Measurements from ENCODE around the gene TEX53.

TEX53 gene

GRCh38 chr9:114657705-114658104, at the start of gene TEX53:
Gene TEX53, minus strand, starts transcription at chr9:114657805. Its CDS starts 31 bp downstream, at chr9:114657774.
- DNase-seq: no peak
- no peak for TF ChIP-seq GATA1 (IDR thresholded peaks at IDR 0.05; ENCODE audit: low read depth, low read length)
- no peak for TF ChIP-seq POLR2A (IDR thresholded peaks at IDR 0.05; ENCODE audit: low read length)

- TF ChIP-seq POLR2A (IDR thresholded peaks at IDR 0.05; ENCODE audit: low read length) (no peak), GATA1 (IDR thresholded peaks at IDR 0.05; ENCODE audit: low read depth, low read length) (no peak)
- no peak for DNase-seq
Measured at GRCh38 chr9:114706711-114707110, 49.1 kb upstream of the TEX53 start.

- TF ChIP-seq POLR2A (IDR thresholded peaks at IDR 0.05; ENCODE audit: low read length): no peak
- no peak for TF ChIP-seq GATA1 (IDR thresholded peaks at IDR 0.05; ENCODE audit: low read depth, low read length)
- no peak for DNase-seq
Measured at GRCh38 chr9:114701988-114702387, 44.4 kb upstream of the TEX53 start.

GRCh38 chr9:114697951-114698351, 40.3 kb upstream of the TEX53 start:
- TF ChIP-seq GATA1 (IDR thresholded peaks at IDR 0.05; ENCODE audit: low read depth, low read length) (no peak), POLR2A (IDR thresholded peaks at IDR 0.05; ENCODE audit: low read length) (no peak)
- no peak for DNase-seq

GRCh38 chr9:114696814-114697544, 39.4 kb upstream of the TEX53 start:
- DNase-seq: no peak
- TF ChIP-seq GATA1 (IDR thresholded peaks at IDR 0.05; ENCODE audit: low read depth, low read length) (no peak), POLR2A (IDR thresholded peaks at IDR 0.05; ENCODE audit: low read length) (no peak)

- DNase-seq: no peak
- TF ChIP-seq POLR2A (IDR thresholded peaks at IDR 0.05; ENCODE audit: low read length): no peak
- no peak for TF ChIP-seq GATA1 (IDR thresholded peaks at IDR 0.05; ENCODE audit: low read depth, low read length)
Measured at GRCh38 chr9:114695948-114696347, 38.3 kb upstream of the TEX53 start.

GRCh38 chr9:114694719-114695269, 37.2 kb upstream of the TEX53 start:
- TF ChIP-seq POLR2A (IDR thresholded peaks at IDR 0.05; ENCODE audit: low read length) (no peak), GATA1 (IDR thresholded peaks at IDR 0.05; ENCODE audit: low read depth, low read length) (no peak)
- DNase-seq: no peak

GRCh38 chr9:114694146-114694545, 36.5 kb upstream of the TEX53 start:
- no peak for DNase-seq
- TF ChIP-seq POLR2A (IDR thresholded peaks at IDR 0.05; ENCODE audit: low read length) (no peak), GATA1 (IDR thresholded peaks at IDR 0.05; ENCODE audit: low read depth, low read length) (no peak)

GRCh38 chr9:114693248-114693855, 35.7 kb upstream of the TEX53 start:
- no peak for TF ChIP-seq GATA1 (IDR thresholded peaks at IDR 0.05; ENCODE audit: low read depth, low read length)
- no peak for TF ChIP-seq POLR2A (IDR thresholded peaks at IDR 0.05; ENCODE audit: low read length)
- DNase-seq: no peak

GRCh38 chr9:114691956-114692295, 34.3 kb upstream of the TEX53 start:
- TF ChIP-seq POLR2A (IDR thresholded peaks at IDR 0.05; ENCODE audit: low read length) (no peak), GATA1 (IDR thresholded peaks at IDR 0.05; ENCODE audit: low read depth, low read length) (no peak)
- DNase-seq: no peak

GRCh38 chr9:114691046-114691955, 33.7 kb upstream of the TEX53 start:
- no peak for DNase-seq
- TF ChIP-seq GATA1 (IDR thresholded peaks at IDR 0.05; ENCODE audit: low read depth, low read length) (no peak), POLR2A (IDR thresholded peaks at IDR 0.05; ENCODE audit: low read length) (no peak)

GRCh38 chr9:114690308-114690707, 32.7 kb upstream of the TEX53 start:
- no peak for TF ChIP-seq GATA1 (IDR thresholded peaks at IDR 0.05; ENCODE audit: low read depth, low read length)
- TF ChIP-seq POLR2A (IDR thresholded peaks at IDR 0.05; ENCODE audit: low read length): no peak
- no peak for DNase-seq

- no peak for TF ChIP-seq GATA1 (IDR thresholded peaks at IDR 0.05; ENCODE audit: low read depth, low read length)
- TF ChIP-seq POLR2A (IDR thresholded peaks at IDR 0.05; ENCODE audit: low read length): no peak
- DNase-seq: no peak
Measured at GRCh38 chr9:114689813-114690212, 32.2 kb upstream of the TEX53 start.

Data from erythroblast (primary cell).